Stimulated activated CD4-positive, alpha-beta T cell treated with anti-CD3 and anti-CD28 coated beads, Interleukin-15, amount 100 ng/mL, for 24 hours (primary cell): Measurements from ENCODE around the gene ADAMTS7.
"Not testable (repeated sequence)": the region's sequence is repeated elsewhere in the genome, so short reads cannot be mapped to it uniquely, and the experiment has no call there.

Experiments used
- DNase-seq: peaks from one replicate; pipeline ENCODE4 v3.0.0-alpha.2; 2020

The ADAMTS7 gene

GRCh38 chr15:78762985-78763795 lies 48.1 kb downstream of the ADAMTS7 start:
- DNase-seq: no peak

DNA sequence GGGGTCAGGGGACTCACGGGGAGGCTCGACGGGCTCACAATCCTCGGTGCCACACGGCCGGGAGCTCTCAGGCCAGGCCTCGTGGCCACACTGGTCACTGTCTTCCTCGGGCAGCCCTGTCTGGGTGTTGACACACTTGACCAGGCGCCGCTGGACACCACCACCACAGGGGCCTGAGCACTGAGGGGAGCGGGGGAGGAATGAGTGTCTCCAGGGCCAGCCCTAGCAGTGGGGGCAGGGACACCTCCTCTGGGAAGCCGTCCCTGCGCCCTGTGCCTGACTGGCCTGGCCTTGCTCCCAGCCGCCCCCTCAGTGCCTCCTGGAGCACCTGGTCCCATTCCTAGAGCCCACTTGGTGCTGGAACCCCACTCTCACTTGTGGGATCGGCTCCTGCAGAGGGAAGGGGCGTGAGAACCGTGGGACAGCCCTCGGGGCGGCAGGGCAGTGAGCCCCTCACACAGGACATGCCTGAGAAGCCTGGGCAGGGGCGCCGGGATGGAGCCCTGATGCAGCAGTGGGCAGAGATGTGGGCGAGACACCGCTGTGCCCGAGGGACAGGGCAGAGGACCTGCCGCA lies 48.8 kb downstream of the ADAMTS7 start:
- DNase-seq: not testable (repeated sequence)

DNA sequence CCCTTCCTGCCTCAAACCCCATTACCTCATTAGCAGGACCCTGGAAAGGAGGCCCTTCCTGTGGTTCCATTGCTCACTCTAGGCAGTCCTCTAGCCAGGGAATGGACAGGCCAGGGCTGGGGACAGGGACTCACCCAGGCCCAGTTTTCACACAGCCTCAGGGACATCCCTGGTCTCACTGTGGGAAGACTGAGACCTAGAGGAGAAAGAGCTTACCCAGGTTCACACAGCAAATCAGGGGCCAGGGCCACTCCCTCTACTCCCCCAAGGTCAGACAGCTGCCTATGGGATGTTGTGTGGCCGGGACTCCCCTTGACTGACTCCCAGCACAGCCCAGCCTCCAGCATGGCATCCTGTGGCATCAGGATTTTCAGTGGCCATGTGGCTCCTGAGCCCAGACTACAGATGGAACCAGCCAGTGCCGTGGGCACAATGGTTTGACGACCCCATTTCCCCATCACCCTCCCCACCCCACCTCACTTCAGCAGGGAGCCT lies 49.3 kb downstream of the ADAMTS7 start:
- no peak for DNase-seq

- peak; percentile 80 for DNase-seq
Measured at GRCh38 chr15:78761475-78761874, 49.8 kb downstream of the ADAMTS7 start.

- no peak for DNase-seq
Measured at GRCh38 chr15:78761020-78761419, 50.2 kb downstream of the ADAMTS7 start.

DNA sequence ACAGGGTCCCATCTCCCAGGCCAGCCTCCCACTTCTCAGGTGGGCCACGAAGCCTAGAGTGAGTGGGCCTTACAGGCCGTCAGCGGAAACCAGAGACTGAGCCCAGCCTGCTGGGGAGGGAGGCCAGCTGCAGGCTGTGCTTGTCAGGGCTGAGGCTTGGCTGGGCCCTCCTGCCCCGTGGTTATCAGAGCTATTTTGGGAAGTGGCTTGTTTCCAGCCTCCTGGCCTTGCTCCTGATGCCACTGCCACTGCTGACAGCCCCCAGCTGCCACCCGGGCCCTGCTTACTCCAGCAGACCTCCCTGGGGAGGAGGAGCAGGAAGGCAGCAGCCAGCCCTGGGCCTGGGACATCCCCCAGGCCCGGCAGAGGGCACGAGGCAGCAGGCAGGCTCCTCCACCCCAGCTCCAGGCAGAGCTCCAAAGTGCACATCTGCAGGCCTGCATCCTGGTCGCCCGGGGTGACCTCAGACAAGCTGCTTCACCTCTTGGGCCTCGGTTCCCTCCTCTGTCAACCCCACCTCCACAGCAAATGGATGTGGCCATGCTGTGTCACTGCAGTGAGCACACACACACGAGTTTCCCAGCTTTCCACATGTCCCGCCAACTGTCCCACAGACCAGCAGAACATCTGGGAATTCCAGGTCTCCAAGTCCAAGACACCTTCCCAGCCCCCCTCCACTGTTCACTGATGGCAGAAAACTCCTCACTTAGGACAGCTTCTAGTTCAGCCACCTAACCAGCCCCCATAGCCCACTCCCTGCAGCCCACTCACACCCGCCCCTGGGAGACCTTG lies 51.0 kb downstream of the ADAMTS7 start:
- DNase-seq: not testable (repeated sequence)

- not testable (repeated sequence) for DNase-seq
Measured at GRCh38 chr15:78759361-78759998, 51.8 kb downstream of the ADAMTS7 start.

DNA sequence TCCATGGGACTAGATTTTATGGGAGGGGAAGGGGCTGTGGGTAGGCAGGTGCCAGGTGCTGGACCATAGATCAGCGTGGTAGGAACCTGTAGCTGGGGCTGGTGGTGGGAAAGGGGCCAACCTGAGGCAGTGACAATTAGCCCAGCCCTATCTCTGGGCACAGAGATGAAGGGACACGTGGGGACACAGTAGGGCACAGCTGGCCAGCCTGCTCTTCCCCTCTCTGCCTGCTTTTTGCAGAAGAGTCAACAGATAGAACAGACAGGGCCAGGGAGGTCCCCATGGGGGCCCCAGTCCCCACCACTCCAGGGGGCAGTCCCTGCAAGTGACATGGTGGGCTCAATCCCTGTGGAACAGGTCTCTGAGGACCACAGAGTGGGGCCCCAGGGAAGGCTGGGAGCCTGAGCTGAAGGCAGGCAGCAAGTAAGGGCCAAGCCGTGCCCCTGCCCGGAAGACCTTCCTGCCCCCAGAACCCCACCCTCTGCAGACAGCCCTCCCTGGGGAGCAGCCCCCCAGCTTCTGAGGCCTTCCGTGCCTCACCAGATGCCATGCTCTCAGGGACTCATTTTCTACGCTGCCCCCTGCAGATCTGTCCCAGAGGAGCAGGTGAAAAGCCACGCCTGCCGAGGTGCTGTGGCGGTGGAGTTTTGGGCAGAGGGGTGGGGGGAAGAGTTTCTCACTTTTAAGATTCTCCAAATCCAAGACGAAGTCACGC lies 52.6 kb downstream of the ADAMTS7 start:
- not testable (repeated sequence) for DNase-seq

DNA sequence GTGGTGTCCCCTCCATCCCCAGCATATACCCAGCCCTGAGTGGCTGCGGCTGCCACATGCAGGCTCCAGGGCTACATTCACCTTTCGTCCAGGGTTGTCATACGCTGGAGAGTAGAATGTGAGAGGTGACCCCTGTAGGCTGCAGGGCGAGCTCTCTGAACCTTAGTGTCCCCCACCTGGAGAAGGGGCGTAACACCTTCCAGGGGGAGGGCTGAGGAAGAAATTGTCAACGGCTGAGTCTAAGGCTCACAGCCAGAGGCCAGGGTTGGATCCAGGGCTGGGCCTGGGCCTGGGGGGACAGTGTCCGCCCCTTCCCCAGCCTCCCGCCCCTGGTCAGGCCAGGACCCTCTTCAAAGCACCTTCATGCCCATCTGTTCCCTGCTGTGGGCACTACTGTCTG lies 53.2 kb downstream of the ADAMTS7 start:
- not testable (repeated sequence) for DNase-seq

- no peak for DNase-seq
Measured at GRCh38 chr15:78757636-78757905, 53.7 kb downstream of the ADAMTS7 start.

DNA sequence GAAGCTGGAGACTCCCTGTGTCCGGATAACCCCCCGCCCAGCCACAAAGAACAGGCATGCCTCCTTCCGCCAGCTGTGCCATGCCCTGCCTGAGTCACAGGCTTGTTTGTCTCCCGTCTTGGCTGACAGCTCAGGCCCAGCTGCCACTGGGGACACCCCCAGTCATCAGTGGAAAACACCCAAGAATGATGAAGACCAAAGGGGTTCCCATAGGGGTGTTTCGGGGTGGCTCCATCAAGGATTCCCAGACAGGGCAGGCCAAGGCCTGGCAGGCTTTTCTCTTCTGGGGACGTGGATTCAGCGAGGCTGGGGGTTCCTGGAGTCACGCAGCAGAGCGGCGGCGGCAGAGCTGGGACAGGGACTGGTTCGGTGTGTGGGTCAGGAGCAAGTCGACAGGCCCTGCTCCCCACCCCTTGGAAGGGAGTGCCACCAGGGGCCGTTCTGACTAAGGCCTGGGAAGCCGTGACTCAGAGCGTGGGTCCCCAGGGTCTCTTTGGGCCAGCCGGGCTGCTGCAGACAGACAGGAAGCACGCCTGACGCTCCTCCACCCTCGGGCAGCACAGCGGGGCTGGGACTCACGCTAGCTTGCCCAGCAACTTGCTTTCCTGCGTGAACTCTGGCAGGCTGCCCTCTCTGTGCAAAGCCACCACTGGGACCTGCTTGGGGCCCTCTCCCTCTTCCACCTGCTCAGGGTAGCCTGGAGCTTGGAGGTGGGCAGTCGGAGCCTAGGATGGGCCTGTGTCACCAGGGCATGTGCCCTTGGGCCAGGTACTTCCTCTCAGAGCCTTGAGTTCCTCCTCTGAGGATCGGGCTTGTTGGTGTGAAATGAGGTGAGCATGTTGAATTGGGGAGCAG lies 54.3 kb downstream of the ADAMTS7 start:
- DNase-seq: peak; percentile 72

DNA sequence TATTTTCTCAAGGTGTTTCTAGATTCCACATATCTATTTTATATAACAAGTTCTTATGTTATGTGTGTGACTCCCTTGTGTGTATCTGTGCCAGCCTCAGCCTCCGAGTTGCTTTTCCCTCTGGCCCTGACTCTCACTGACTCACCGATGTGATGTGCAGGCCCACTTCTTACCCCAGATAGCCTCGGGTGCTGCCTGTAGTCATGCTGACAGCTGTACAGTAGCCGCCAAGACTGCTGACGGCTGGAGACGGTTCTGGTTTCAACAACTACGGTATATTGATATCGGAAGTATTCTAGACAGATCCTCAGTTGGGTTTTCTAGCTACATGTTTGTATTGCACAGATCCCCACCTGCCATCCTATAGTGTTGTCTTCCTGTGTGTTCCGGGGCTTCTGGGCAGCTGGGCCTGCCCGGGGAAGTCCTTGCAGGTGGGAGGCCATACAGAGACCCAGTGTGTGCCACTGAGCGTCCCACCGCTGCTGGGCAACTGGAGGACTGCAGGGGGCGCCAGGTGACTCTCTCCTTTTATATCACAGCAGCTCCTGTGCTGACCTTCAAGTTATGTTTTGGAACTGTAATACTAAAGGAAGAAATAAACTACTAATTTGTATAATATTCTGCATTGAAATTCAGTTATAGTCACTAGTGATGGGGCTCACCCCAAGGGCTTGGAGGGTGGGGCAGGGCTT lies 55.2 kb downstream of the ADAMTS7 start:
- peak; percentile 41 for DNase-seq

DNA sequence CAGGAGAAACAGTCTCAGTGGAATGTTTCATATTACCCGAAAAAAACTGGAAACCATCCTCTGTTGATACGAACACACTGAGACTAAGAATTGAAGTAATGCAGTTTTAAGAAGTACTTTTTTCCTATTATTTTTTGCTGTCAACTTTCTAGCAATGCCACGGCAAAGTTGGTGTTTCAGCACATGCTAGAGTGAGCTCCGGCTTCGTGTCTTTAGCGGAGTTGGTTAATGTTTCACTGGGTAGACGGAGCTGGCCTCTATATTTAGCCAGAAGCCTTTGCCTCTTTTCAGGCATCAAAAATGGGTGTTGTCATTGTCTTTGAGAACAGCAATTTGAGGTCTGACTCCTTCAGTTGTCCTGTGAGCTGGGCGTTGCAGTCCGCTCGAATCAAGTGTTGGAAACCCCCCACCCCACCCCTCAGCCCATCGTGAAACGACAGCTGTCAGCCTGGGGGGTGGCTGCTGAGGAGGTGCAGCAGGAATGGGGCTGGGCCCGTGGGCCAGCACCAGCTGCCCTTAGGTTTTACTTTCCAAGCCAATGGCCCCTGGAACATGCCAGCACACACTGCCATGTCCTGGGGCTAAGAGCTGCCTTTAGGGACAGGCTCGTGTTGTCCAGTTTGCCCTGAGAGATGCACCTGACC lies 56.5 kb downstream of the ADAMTS7 start:
- not testable (repeated sequence) for DNase-seq

GRCh38 chr15:78753751-78754535 lies 57.3 kb downstream of the ADAMTS7 start:
- DNase-seq: not testable (repeated sequence)

- DNase-seq: not testable (repeated sequence)
Measured at GRCh38 chr15:78753359-78753659, 58.0 kb downstream of the ADAMTS7 start.

GRCh38 chr15:78752492-78753358 lies 58.5 kb downstream of the ADAMTS7 start:
- DNase-seq: no peak

GRCh38 chr15:78751602-78751979 lies 59.7 kb downstream of the ADAMTS7 start:
- no peak for DNase-seq

DNA sequence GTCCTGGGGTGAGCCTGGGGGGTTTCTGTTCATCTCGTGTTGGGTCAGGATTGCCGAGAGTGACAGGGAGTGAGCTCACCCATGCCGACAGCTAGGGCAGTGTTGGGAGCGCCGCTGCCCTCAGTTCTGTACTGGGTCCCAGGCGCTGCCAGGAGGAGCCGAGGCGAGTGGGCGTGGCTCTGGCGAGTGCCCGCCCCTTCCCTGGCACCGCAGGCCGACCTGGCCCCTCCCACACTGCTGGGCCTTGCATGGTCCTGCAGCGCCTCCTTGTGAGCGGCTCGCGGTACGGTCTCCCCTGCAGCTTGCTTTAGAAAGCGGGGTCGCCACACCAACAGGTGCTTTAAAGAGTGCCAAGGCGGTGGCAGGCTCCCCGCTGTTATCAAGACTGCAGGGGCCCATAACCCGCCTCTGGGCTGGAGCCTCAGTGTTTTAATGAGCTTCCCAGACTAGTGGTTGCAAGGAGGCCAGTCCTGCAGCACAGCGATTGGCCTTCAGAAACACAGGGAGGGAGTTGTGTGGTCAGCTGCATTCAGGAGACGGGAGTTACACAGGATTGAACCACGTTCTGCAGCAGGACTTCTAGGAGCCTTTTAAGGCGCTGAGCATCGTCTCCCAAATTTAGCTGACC lies 60.2 kb downstream of the ADAMTS7 start:
- peak; percentile 95 for DNase-seq
